Stimulated activated CD4-positive, alpha-beta T cell treated with anti-CD3 and anti-CD28 coated beads, Interleukin-1b, Interleukin-23, amount 100 ng/mL, for 4 hours (primary cell): ENCODE data around the gene MTA1.

ENCODE experiments used
- DNase-seq, 2 donors: peaks; one replicate each; pipeline ENCODE4 v3.0.0-alpha.2; 2020; ENCODE audit warnings: low read depth in 2 of 2

Gene MTA1

GRCh38 chr14:105408592-105408991 is 11.0 kb upstream of the MTA1 start:
- no peak for DNase-seq

GRCh38 chr14:105409364-105409763 is 10.3 kb upstream of the MTA1 start:
- no peak for DNase-seq

GRCh38 chr14:105410642-105411016 is 9.0 kb upstream of the MTA1 start:
- no peak for DNase-seq

- no peak for DNase-seq
Observed at GRCh38 chr14:105411017-105411941, 8.3 kb upstream of the MTA1 start.

- no peak for DNase-seq
Observed at GRCh38 chr14:105411985-105412770, 7.4 kb upstream of the MTA1 start.

- DNase-seq = no peak
Observed at GRCh38 chr14:105412771-105413543, 6.7 kb upstream of the MTA1 start.

- no peak for DNase-seq
Observed at GRCh38 chr14:105413544-105413886, 6.1 kb upstream of the MTA1 start.

- DNase-seq = peak; percentile 28 to 72
Observed at GRCh38 chr14:105414456-105415371, 4.9 kb upstream of the MTA1 start.

- no peak for DNase-seq
Observed at GRCh38 chr14:105415481-105416428, 3.9 kb upstream of the MTA1 start.

- no peak for DNase-seq
Observed at GRCh38 chr14:105416671-105417070, 3.0 kb upstream of the MTA1 start.

- DNase-seq = no peak
Observed at GRCh38 chr14:105417690-105418121, 1.9 kb upstream of the MTA1 start.

- no peak for DNase-seq
Observed at GRCh38 chr14:105418269-105419194, 1.1 kb upstream of the MTA1 start.

- DNase-seq = peak in 1 of 2 donors; percentile 31
Observed at GRCh38 chr14:105420101-105420973, 710 bp downstream of the MTA1 start.

- no peak for DNase-seq
Observed at GRCh38 chr14:105420974-105421674, 1.5 kb downstream of the MTA1 start.

- no peak for DNase-seq
Observed at GRCh38 chr14:105421723-105422615, 2.3 kb downstream of the MTA1 start.
